Measurements from ENCODE around the gene FILIP1L.

Gene FILIP1L

DNA sequence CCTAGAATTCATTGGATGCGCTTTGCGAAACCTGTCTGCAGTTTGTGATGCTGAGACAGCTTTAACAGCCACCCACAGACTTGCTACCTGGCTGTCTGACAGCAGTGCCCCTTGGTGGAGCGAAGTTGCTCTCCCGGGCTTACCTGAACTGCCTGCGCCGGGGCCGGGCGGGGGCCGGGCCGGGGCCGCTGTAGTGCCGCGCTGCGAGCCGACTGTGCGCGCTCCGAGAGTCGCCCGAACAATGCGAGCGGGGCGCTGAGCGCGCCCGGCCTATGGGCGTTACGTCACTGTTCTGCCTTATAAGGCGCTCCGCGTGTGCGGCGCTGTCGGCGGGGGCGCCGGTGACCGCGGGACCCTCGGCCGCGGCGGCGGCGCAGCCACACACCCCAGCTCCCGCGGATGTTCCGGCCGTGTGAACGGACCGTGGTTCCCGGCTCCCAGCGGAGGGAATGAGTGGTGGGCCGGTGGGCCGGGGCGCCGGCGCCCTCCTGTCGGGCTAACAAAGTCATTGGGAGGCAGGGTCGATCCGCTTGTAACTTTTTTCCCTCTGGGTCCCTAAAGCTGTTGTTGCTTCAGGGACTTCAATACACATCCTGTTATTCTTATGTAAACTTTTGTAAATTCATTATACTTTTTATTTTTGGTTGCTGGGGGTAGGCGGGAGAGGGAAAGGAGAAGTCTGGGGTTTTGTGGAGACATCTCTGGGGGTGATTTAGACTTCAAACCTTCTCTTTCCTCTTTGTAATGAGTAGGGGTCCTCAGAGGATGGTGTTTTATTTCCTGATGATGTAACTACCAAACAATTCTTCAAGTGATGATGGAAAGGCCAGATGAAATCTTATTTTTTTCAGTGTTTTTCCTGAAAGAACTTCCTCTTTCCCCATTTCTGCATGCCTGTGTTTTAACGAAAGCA is 238.1 kb downstream of the FILIP1L start:
- H3K27ac ChIP-seq (ENCODE audit: insufficient read depth in 1 of 2, low read depth in 1 of 2, low read length in 2 of 2, poor library complexity in 1 of 2, severe bottlenecking in 2 of 2): peak overlapping the region in 1 of 2 experiments; percentile 78
- no peaks in the 10 kb centered on the region for H3K9me3 ChIP-seq (ENCODE audit: control extremely low read depth in 1 of 5, control insufficient read depth in 4 of 5, insufficient read depth in 2 of 5, low read depth in 1 of 5, low read length in 4 of 5)
- H3K36me3 ChIP-seq (ENCODE audit: control insufficient read depth in 4 of 4, insufficient read depth in 4 of 4, low read length in 3 of 4): no peaks in the 10 kb centered on the region
- POLR2A ChIA-PET: interaction anchor here (0.8 kb wide), 1 partner anchor 13 kb away, joined by 3 read pairs; no protein-coding TSS in a partner anchor
- no peaks in the 10 kb centered on the region for H3K27me3 ChIP-seq (replicated peaks in 2 of 5; ENCODE audit: control insufficient read depth in 4 of 5, insufficient read depth in 5 of 5, low read length in 4 of 5)
- CTCF ChIA-PET: no interaction called here
- H3K4me3 ChIP-seq (ENCODE audit: control insufficient read depth in 1 of 7, extremely low read depth in 1 of 7, insufficient read depth in 4 of 7, low read depth in 2 of 7, low read length in 6 of 7): peak overlapping the region; percentile 73 to 92 (median 76)
- H3K4me1 ChIP-seq (ENCODE audit: control extremely low read depth in 1 of 4, control insufficient read depth in 4 of 4, insufficient read depth in 4 of 4, low read length in 3 of 4): peaks cover 3 to 33% (median 11%) of the 10 kb centered on the region in 4 experiments
- peak; percentile 67 to 88 (median 83) for DNase-seq
- under 1% methylated on average over 51 of the region's 63 CpGs for WGBS (ENCODE audit: insufficient coverage)

DNA sequence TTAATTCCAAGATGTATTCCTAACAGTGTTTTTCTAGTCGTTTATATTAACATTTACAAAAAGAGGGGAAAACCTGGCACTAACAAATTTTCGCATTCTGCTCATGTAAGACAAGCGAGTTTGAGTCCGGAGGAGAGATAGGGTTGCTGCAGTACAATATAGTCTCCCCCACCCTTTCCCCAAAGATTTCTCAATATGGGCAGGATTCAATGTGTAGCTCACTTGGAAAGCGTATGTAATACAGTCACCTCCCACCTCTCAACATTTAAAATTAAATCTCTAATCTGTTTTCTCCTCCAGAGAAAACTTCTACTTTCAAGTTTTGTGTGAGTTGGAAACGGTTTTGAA is 238.7 kb downstream of the FILIP1L start:
- CTCF ChIA-PET: no interaction called here
- peaks cover 3 to 33% (median 11%) of the 10 kb centered on the region in 4 experiments for H3K4me1 ChIP-seq (ENCODE audit: control extremely low read depth in 1 of 4, control insufficient read depth in 4 of 4, insufficient read depth in 4 of 4, low read length in 3 of 4)
- H3K9me3 ChIP-seq (ENCODE audit: control extremely low read depth in 1 of 5, control insufficient read depth in 4 of 5, insufficient read depth in 2 of 5, low read depth in 1 of 5, low read length in 4 of 5): no peaks in the 10 kb centered on the region
- DNase-seq: peak in 2 of 3 donors; percentile 29 to 60
- POLR2A ChIA-PET: interaction anchor here (0.8 kb wide), 1 partner anchor 13 kb away, joined by 3 read pairs; no protein-coding TSS in a partner anchor
- peak overlapping the region in 1 of 2 experiments; percentile 78 for H3K27ac ChIP-seq (ENCODE audit: insufficient read depth in 1 of 2, low read depth in 1 of 2, low read length in 2 of 2, poor library complexity in 1 of 2, severe bottlenecking in 2 of 2)
- peak overlapping the region; percentile 73 to 92 (median 76) for H3K4me3 ChIP-seq (ENCODE audit: control insufficient read depth in 1 of 7, extremely low read depth in 1 of 7, insufficient read depth in 4 of 7, low read depth in 2 of 7, low read length in 6 of 7)
- no peaks in the 10 kb centered on the region for H3K36me3 ChIP-seq (ENCODE audit: control insufficient read depth in 4 of 4, insufficient read depth in 4 of 4, low read length in 3 of 4)
- no peaks in the 10 kb centered on the region for H3K27me3 ChIP-seq (replicated peaks in 2 of 5; ENCODE audit: control insufficient read depth in 4 of 5, insufficient read depth in 5 of 5, low read length in 4 of 5)
- WGBS (ENCODE audit: insufficient coverage): 0% methylated on average over 2 of the region's 6 CpGs

DNA sequence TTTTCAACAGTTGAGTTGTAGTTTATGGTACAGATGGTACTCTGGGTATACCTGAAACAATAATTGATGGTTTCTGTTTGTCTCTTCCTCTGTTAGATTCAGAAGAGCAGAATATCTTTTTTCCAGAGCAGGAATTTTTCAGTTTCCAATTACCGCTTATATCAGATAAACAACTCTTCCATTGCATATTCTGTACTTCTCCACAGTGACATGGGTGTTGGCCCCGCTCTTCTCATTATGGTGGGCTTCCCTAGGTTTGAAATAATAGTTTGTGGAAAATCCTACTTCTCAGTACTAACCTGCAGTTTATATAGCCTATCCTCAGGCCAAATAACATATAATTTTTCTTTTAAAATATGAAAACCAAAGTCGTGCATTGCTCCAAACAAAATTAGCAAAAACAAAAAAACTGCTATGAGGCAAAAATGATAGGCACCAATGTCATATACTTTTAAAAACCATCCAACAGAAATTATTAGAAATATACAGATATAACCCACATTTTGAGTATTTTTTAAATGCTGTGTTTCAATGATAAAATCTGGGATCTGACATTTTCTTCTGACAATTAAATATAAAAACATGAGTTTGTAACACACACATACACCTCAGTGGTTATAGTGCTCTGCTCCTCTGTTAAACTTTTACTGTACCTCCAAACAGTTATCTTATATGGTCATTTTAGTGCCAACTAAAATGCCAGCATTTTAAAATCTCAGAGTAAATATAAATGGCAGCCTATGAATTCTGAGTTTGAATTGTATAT is 239.9 kb downstream of the FILIP1L start:
- no peak for DNase-seq
- 100% methylated on average over 1 of the region's 3 CpGs for WGBS (ENCODE audit: insufficient coverage)
- CTCF ChIA-PET: no interaction called here
- POLR2A ChIA-PET: no interaction called here
- Histone ChIP-seq H3K27ac (ENCODE audit: insufficient read depth in 1 of 2, low read depth in 1 of 2, low read length in 2 of 2, poor library complexity in 1 of 2, severe bottlenecking in 2 of 2) (no peak overlapping the region), H3K4me3 (ENCODE audit: control insufficient read depth in 1 of 7, extremely low read depth in 1 of 7, insufficient read depth in 4 of 7, low read depth in 2 of 7, low read length in 6 of 7) (peak overlapping the region in 1 of 7 experiments; percentile 76), H3K9me3 (ENCODE audit: control extremely low read depth in 1 of 5, control insufficient read depth in 4 of 5, insufficient read depth in 2 of 5, low read depth in 1 of 5, low read length in 4 of 5) (no peaks in the 10 kb centered on the region), H3K4me1 (ENCODE audit: control extremely low read depth in 1 of 4, control insufficient read depth in 4 of 4, insufficient read depth in 4 of 4, low read length in 3 of 4) (peaks cover 3 to 33% (median 11%) of the 10 kb centered on the region in 4 experiments), H3K36me3 (ENCODE audit: control insufficient read depth in 4 of 4, insufficient read depth in 4 of 4, low read length in 3 of 4) (no peaks in the 10 kb centered on the region), H3K27me3 (replicated peaks in 2 of 5; ENCODE audit: control insufficient read depth in 4 of 5, insufficient read depth in 5 of 5, low read length in 4 of 5) (no peaks in the 10 kb centered on the region)

DNA sequence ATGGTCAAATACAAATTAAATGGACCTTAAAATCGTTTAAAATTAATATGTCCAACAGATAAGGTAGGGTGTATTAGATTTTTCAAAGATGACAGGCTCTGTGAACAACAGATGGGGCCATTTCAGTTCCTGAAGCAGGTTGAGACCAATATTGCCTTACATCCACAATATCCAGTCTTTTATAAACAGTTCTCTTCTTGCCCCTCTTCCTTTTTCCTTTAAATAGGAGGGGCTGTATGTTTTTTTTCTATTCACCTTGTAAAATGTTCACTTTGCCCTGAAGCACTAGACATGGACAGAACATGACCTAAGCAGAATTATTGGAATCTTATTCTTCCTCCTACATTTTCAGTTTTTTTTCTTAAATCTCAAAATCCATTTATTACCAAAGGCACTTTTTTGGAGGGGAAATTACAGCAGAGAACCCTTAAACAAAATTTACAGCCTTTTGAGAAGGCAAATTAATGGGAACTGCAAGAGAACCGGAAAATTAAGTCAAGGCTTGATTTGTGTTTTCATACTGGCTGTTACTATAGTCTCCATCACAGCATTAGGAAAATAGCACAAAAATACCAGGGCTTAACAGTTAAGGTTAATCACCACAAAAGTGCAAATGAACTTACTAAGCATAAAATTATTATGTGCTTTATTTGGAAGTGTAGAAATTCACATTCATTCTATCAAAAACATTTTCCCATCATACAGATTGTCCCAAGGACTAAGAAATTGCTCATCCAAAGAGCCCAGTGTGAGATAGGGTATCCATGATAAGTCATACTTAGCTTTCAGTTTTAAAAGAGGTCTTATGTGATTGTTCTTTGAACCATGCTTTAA is 240.8 kb downstream of the FILIP1L start:
- no CpG with 5 or more reads among the region's 2 CpGs for WGBS (ENCODE audit: insufficient coverage)
- H3K36me3 ChIP-seq (ENCODE audit: control insufficient read depth in 4 of 4, insufficient read depth in 4 of 4, low read length in 3 of 4): peaks cover 0 to 2% (median 0%) of the 10 kb centered on the region in 4 experiments
- no peaks in the 10 kb centered on the region for H3K27me3 ChIP-seq (replicated peaks in 2 of 5; ENCODE audit: control insufficient read depth in 4 of 5, insufficient read depth in 5 of 5, low read length in 4 of 5)
- peaks cover 3 to 33% (median 11%) of the 10 kb centered on the region in 4 experiments for H3K4me1 ChIP-seq (ENCODE audit: control extremely low read depth in 1 of 4, control insufficient read depth in 4 of 4, insufficient read depth in 4 of 4, low read length in 3 of 4)
- no peaks in the 10 kb centered on the region for H3K9me3 ChIP-seq (ENCODE audit: control extremely low read depth in 1 of 5, control insufficient read depth in 4 of 5, insufficient read depth in 2 of 5, low read depth in 1 of 5, low read length in 4 of 5)
- H3K27ac ChIP-seq (ENCODE audit: insufficient read depth in 1 of 2, low read depth in 1 of 2, low read length in 2 of 2, poor library complexity in 1 of 2, severe bottlenecking in 2 of 2): no peak overlapping the region
- ChIA-PET CTCF (interaction anchor here (0.7 kb wide), 1 partner anchor 58 kb away, joined by 3 read pairs; no protein-coding TSS in a partner anchor), POLR2A (no interaction called here)
- DNase-seq: no peak
- no peak overlapping the region for H3K4me3 ChIP-seq (ENCODE audit: control insufficient read depth in 1 of 7, extremely low read depth in 1 of 7, insufficient read depth in 4 of 7, low read depth in 2 of 7, low read length in 6 of 7)

GRCh38 chr3:99872923-99873254 is 241.4 kb downstream of the FILIP1L start:
- DNase-seq: peak in 2 of 3 donors; percentile 58 to 62
- Histone ChIP-seq H3K27me3 (replicated peaks in 2 of 5; ENCODE audit: control insufficient read depth in 4 of 5, insufficient read depth in 5 of 5, low read length in 4 of 5) (no peaks in the 10 kb centered on the region), H3K9me3 (ENCODE audit: control extremely low read depth in 1 of 5, control insufficient read depth in 4 of 5, insufficient read depth in 2 of 5, low read depth in 1 of 5, low read length in 4 of 5) (no peaks in the 10 kb centered on the region), H3K27ac (ENCODE audit: insufficient read depth in 1 of 2, low read depth in 1 of 2, low read length in 2 of 2, poor library complexity in 1 of 2, severe bottlenecking in 2 of 2) (no peak overlapping the region), H3K4me3 (ENCODE audit: control insufficient read depth in 1 of 7, extremely low read depth in 1 of 7, insufficient read depth in 4 of 7, low read depth in 2 of 7, low read length in 6 of 7) (no peak overlapping the region), H3K36me3 (ENCODE audit: control insufficient read depth in 4 of 4, insufficient read depth in 4 of 4, low read length in 3 of 4) (peaks cover 0 to 2% (median 0%) of the 10 kb centered on the region in 4 experiments), H3K4me1 (ENCODE audit: control extremely low read depth in 1 of 4, control insufficient read depth in 4 of 4, insufficient read depth in 4 of 4, low read length in 3 of 4) (peaks cover 3 to 33% (median 13%) of the 10 kb centered on the region in 4 experiments)
- ChIA-PET CTCF (interaction anchor here (0.7 to 0.8 kb wide), 2 partner anchors 32 to 58 kb away, joined by 3 read pairs; no protein-coding TSS in a partner anchor), POLR2A (no interaction called here)

DNA sequence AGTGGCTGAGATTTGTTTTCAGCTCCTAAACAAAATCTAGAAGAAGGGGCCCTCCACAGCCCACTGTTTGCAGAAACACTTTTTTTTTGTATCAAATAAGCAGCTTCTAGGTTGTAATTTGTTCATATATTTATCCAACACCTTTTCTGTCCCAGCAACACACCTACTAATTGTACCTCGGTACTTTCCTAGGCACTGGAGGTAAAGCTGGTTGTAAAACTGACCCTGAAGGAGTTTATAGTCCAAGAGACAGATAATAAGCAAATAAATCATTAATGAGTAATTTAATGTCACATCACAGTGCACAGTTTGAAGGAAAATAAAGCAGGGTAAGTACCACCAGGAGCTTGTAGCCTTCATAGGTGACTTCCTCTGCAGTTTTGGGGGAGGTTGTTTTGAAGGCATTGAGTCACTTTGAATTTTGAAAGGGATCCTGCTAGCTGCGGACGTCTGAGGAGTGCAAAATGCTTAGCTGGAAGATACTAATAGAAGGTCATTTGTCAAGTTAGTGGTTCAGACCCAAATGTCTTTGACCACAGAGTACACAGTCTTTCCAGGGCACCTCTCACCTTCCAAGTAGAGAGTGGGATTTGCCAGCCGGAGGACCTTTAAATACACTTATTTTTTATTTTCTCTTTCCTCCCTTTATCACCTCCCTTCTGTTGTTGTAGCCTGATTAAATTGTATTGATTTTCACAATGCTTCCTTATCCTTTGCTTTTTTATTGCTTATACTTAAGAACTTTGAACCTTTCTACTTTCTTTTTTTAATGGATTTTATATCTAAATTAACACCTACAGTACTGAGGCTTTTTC is 242.9 kb downstream of the FILIP1L start:
- no peak overlapping the region for H3K27ac ChIP-seq (ENCODE audit: insufficient read depth in 1 of 2, low read depth in 1 of 2, low read length in 2 of 2, poor library complexity in 1 of 2, severe bottlenecking in 2 of 2)
- CTCF ChIA-PET: interaction anchor here (0.6 to 2.7 kb wide), 5 partner anchors 12 to 304 kb away, joined by 3 to 10 read pairs (median 4); no protein-coding TSS in a partner anchor
- no peak overlapping the region for H3K4me3 ChIP-seq (ENCODE audit: control insufficient read depth in 1 of 7, extremely low read depth in 1 of 7, insufficient read depth in 4 of 7, low read depth in 2 of 7, low read length in 6 of 7)
- POLR2A ChIA-PET: interaction anchor here (0.6 kb wide), 2 partner anchors 34 to 150 kb away, joined by 3 to 6 read pairs; no protein-coding TSS in a partner anchor
- DNase-seq: no peak
- H3K27me3 ChIP-seq (replicated peaks in 2 of 5; ENCODE audit: control insufficient read depth in 4 of 5, insufficient read depth in 5 of 5, low read length in 4 of 5): no peaks in the 10 kb centered on the region
- peaks cover 0 to 2% (median 0%) of the 10 kb centered on the region in 4 experiments for H3K36me3 ChIP-seq (ENCODE audit: control insufficient read depth in 4 of 4, insufficient read depth in 4 of 4, low read length in 3 of 4)
- H3K4me1 ChIP-seq (ENCODE audit: control extremely low read depth in 1 of 4, control insufficient read depth in 4 of 4, insufficient read depth in 4 of 4, low read length in 3 of 4): peaks cover 6 to 36% (median 17%) of the 10 kb centered on the region in 4 experiments
- 94% methylated on average over 2 of the region's 4 CpGs for WGBS (ENCODE audit: insufficient coverage)
- H3K9me3 ChIP-seq (ENCODE audit: control extremely low read depth in 1 of 5, control insufficient read depth in 4 of 5, insufficient read depth in 2 of 5, low read depth in 1 of 5, low read length in 4 of 5): no peaks in the 10 kb centered on the region

Data from common myeloid progenitor, CD34-positive (primary cell).